Measurements from ENCODE around the gene ARHGAP6. TPM values are rescaled to one million over a fixed set of nuclear protein-coding genes. Genes with fewer than 3 reads are reported as not detected.

Gene ARHGAP6
- total RNA-seq, 4 donors from 2014 or later: 2.1 to 30.5 (median 4.9) TPM

- no peak for TF ChIP-seq POLR2A (IDR thresholded peaks at IDR 0.05)
- TF ChIP-seq, protein P1, sequence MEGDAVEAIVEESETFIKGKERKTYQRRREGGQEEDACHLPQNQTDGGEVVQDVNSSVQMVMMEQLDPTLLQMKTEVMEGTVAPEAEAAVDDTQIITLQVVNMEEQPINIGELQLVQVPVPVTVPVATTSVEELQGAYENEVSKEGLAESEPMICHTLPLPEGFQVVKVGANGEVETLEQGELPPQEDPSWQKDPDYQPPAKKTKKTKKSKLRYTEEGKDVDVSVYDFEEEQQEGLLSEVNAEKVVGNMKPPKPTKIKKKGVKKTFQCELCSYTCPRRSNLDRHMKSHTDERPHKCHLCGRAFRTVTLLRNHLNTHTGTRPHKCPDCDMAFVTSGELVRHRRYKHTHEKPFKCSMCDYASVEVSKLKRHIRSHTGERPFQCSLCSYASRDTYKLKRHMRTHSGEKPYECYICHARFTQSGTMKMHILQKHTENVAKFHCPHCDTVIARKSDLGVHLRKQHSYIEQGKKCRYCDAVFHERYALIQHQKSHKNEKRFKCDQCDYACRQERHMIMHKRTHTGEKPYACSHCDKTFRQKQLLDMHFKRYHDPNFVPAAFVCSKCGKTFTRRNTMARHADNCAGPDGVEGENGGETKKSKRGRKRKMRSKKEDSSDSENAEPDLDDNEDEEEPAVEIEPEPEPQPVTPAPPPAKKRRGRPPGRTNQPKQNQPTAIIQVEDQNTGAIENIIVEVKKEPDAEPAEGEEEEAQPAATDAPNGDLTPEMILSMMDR (IDR thresholded peaks at IDR 0.05): no peak
- H3K4me3 ChIP-seq: no peak overlapping the region
- no peaks in the 10 kb centered on the region for H3K36me3 ChIP-seq
- H3K27ac ChIP-seq: no peak overlapping the region
- no peaks in the 10 kb centered on the region for H3K4me1 ChIP-seq
- H3K27me3 ChIP-seq: no peaks in the 10 kb centered on the region
- DNase-seq: no peak
- H3K9me3 ChIP-seq: no peaks in the 10 kb centered on the region
These were observed 266.9 kb downstream of the ARHGAP6 start for GRCh38 chrX:11398785-11399184.

GRCh38 chrX:11398139-11398538 is 267.6 kb downstream of the ARHGAP6 start:
- Histone ChIP-seq H3K27ac (no peak overlapping the region), H3K4me1 (no peaks in the 10 kb centered on the region), H3K4me3 (no peak overlapping the region)

DNA sequence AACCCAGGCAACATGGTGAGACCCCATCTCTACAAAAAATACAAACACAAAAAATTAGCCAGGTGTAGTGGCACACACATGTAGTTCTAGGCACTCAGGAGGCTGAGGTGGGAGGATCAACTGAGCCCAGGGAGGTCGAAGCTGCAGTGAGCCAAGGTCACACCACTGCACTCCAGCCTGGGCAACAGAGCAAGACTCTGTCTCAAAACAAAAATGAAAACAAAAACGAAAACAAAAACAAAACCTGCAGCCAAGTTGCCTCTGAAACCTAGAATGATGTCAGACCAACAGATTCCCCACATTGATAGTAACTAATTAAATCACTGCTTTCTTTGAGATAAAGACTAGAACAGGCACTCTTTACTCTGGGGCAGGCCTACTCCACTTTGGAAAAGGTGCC is 268.0 kb downstream of the ARHGAP6 start:
- no peak overlapping the region for H3K4me3 ChIP-seq
- H3K9me3 ChIP-seq: no peaks in the 10 kb centered on the region
- TF ChIP-seq POLR2A (IDR thresholded peaks at IDR 0.05): no peak
- TF ChIP-seq, protein P1 (IDR thresholded peaks at IDR 0.05): no peak
- no peaks in the 10 kb centered on the region for H3K27me3 ChIP-seq
- no peaks in the 10 kb centered on the region for H3K36me3 ChIP-seq
- no peaks in the 10 kb centered on the region for H3K4me1 ChIP-seq
- H3K27ac ChIP-seq: no peak overlapping the region
- DNase-seq: no peak

More at GRCh38 chrX:11398139-11398538, 267.6 kb downstream of the ARHGAP6 start:
- Histone ChIP-seq H3K27me3 (no peaks in the 10 kb centered on the region), H3K36me3 (no peaks in the 10 kb centered on the region), H3K9me3 (no peaks in the 10 kb centered on the region)
- TF ChIP-seq, protein P1 (IDR thresholded peaks at IDR 0.05): no peak
- TF ChIP-seq POLR2A (IDR thresholded peaks at IDR 0.05): no peak
- DNase-seq: no peak

- no peaks in the 10 kb centered on the region for H3K27me3 ChIP-seq
- H3K4me1 ChIP-seq: no peaks in the 10 kb centered on the region
- no peaks in the 10 kb centered on the region for H3K9me3 ChIP-seq
- TF ChIP-seq POLR2A (IDR thresholded peaks at IDR 0.05): no peak
- TF ChIP-seq, protein P1 (IDR thresholded peaks at IDR 0.05): no peak
- H3K4me3 ChIP-seq: no peak overlapping the region
- no peak for DNase-seq
- H3K27ac ChIP-seq: no peak overlapping the region
- H3K36me3 ChIP-seq: no peaks in the 10 kb centered on the region
These were observed 269.9 kb downstream of the ARHGAP6 start for GRCh38 chrX:11395859-11396258.

DNA sequence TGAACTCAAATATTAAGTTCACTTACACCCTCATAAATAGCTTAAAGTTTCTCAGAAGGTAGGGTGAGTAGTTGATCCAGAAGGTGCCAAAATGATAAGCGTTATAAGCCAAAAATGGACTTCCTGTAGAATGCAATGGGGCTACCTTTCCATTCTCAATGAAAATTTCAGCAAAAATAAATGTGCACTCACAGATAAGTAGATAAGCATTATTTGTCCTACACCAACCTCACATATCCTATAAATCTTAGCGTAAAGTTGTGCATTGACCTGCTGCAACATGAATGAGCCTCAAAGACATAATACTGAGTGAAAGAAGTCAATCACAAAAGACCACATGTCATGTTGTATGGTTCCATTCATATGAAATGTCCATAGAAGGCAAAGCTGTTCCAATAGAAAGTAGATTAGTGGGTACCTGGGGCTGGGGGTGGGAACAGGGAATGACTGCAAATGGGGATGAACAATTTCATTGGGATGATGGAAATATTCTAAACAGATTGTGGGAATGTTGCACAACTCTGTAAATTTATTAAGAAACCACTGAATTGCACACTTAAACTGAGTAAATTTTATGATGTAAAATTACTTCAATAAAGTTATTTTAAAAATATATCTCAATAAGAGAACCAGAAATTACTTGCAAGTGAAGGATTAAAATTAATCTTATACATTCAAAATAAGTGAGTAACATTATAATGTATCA is 271.6 kb downstream of the ARHGAP6 start:
- H3K27me3 ChIP-seq: no peaks in the 10 kb centered on the region
- no peak overlapping the region for H3K4me3 ChIP-seq
- no peaks in the 10 kb centered on the region for H3K36me3 ChIP-seq
- no peaks in the 10 kb centered on the region for H3K9me3 ChIP-seq
- no peak for TF ChIP-seq POLR2A (IDR thresholded peaks at IDR 0.05)
- TF ChIP-seq, protein P1 (IDR thresholded peaks at IDR 0.05): no peak
- H3K4me1 ChIP-seq: no peaks in the 10 kb centered on the region
- no peak for DNase-seq
- H3K27ac ChIP-seq: no peak overlapping the region

All from Peyer's patch (tissue), 4 donors.